ENCODE results near the gene MBP. TPM values are rescaled to one million over a fixed set of nuclear protein-coding genes. Genes with fewer than 3 reads are reported as not detected.
"Not testable (repeated sequence)": the region's sequence is repeated elsewhere in the genome, so short reads cannot be mapped to it uniquely, and the experiment has no call there.

Gene MBP
- total and polyA plus RNA-seq, 2 donors (not counting 3 experiments of a cell fraction or from before 2014, with no cell fraction given), result 1.7 to 2.3 TPM

DNA sequence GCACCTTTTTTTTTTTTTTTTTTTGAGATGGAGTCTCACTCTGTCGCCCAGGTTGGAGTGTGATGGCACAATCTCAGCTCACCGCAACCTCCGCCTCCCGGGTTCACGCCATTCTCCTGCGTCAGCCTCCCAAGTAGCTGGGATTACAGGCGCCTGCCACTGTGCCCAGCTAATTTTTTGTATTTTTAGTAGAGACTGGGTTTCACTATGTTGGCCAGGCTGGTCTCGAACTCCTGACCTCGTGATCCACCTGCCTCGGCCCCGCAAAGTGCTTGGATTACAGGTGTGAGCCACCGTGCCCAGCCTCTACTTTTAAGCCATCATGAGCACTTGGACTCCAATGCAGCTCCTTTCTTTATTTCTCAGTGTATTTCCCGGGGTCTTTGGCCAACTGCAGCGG, 111.1 kb downstream of the MBP start:
- H2AFZ ChIP-seq (ENCODE audit: low read depth, low read length); H3K27ac ChIP-seq (ENCODE audit: insufficient read depth, low read depth, low read length); H4K20me1 ChIP-seq (replicated peaks; ENCODE audit: control insufficient read depth, extremely low read depth, insufficient read depth, low read length); H3K9me3 ChIP-seq (replicated peaks; ENCODE audit: control insufficient read depth, insufficient read depth, low read length); dilution Hi-C loops (cut with MboI; ENCODE audit: extremely low pct_ligation_motif_present, low sequenced_read_pairs); intact Hi-C loops (cut with micrococcal nuclease); H3K79me2 ChIP-seq (ENCODE audit: control insufficient read depth, insufficient read depth, low read length); H3K4me1 ChIP-seq (ENCODE audit: control insufficient read depth, extremely low read depth, insufficient read depth, low read length); DNase-seq (ENCODE audit: low read depth, low spot score); H3K9me1 ChIP-seq (replicated peaks; ENCODE audit: control insufficient read depth, extremely low read depth, insufficient read depth, low read length); H3K27me3 ChIP-seq (ENCODE audit: control insufficient read depth in 2 of 2, insufficient read depth in 2 of 2, low read length in 2 of 2); BruUV-seq (replicated peaks); H3K4me3 ChIP-seq (replicated peaks in 1 of 3; ENCODE audit: insufficient read depth in 1 of 3, low read depth in 1 of 3, low read length in 3 of 3); FAIRE-seq; H3K9ac ChIP-seq (replicated peaks; ENCODE audit: extremely low read depth, insufficient read depth, low read length); H3K36me3 ChIP-seq (ENCODE audit: control insufficient read depth in 2 of 2, extremely low read depth in 1 of 2, insufficient read depth in 2 of 2, low read length in 2 of 2); H3K4me2 ChIP-seq (ENCODE audit: insufficient read depth, low read length); POLR2A ChIA-PET: not testable (repeated sequence)
- CTCF ChIA-PET, result interaction anchor here (1.2 kb wide), 1 partner anchor 190 kb away, joined by 3 read pairs; no protein-coding TSS in a partner anchor

DNA sequence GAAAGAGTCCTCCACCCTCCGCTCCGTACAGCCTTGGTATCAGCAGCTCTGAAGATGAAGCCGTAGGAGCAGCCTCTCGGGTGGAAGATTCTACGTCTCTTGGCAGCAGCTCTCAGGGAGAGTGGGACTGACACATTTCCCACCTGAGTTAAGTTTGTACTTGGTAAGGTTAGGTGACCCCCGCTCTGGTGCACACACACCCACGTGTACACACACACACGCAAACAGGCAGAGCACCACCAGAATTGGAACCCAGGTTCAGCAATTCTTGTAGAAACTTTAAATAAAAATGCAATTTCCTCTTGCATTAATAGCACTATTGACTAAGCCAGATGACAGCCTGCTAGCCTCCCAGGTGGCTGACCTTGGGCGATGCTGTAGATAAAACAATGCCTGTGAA, 111.5 kb downstream of the MBP start:
- POLR2A ChIA-PET, result no interaction called here
- CTCF ChIA-PET, result interaction anchor here (1.2 kb wide), 1 partner anchor 191 kb away, joined by 3 read pairs; no protein-coding TSS in a partner anchor

More for the DNA sequence above, 111.5 kb downstream of the MBP start:
- H3K9me3 ChIP-seq (replicated peaks; ENCODE audit: control insufficient read depth, insufficient read depth, low read length), result no peaks in the 10 kb centered on the region
- H3K4me3 ChIP-seq (replicated peaks in 1 of 3; ENCODE audit: insufficient read depth in 1 of 3, low read depth in 1 of 3, low read length in 3 of 3), result no peak overlapping the region
- no peak overlapping the region for H3K4me2 ChIP-seq (ENCODE audit: insufficient read depth, low read length)
- DNase-seq (ENCODE audit: low read depth, low spot score) (no peak), FAIRE-seq (no peak)
- BruUV-seq (replicated peaks), result no TSS peak
- H3K9ac ChIP-seq (replicated peaks; ENCODE audit: extremely low read depth, insufficient read depth, low read length), result no peak overlapping the region
- H3K79me2 ChIP-seq (ENCODE audit: control insufficient read depth, insufficient read depth, low read length), result no peaks in the 10 kb centered on the region
- no peaks in the 10 kb centered on the region for H3K27me3 ChIP-seq (ENCODE audit: control insufficient read depth in 2 of 2, insufficient read depth in 2 of 2, low read length in 2 of 2)
- no peaks in the 10 kb centered on the region for H4K20me1 ChIP-seq (replicated peaks; ENCODE audit: control insufficient read depth, extremely low read depth, insufficient read depth, low read length)
- no peaks in the 10 kb centered on the region for H3K4me1 ChIP-seq (ENCODE audit: control insufficient read depth, extremely low read depth, insufficient read depth, low read length)
- intact Hi-C loops (cut with micrococcal nuclease) (no loop called here), dilution Hi-C loops (cut with MboI; ENCODE audit: extremely low pct_ligation_motif_present, low sequenced_read_pairs) (no loop called here)
- H3K27ac ChIP-seq (ENCODE audit: insufficient read depth, low read depth, low read length), result no peak overlapping the region
- H3K36me3 ChIP-seq (ENCODE audit: control insufficient read depth in 2 of 2, extremely low read depth in 1 of 2, insufficient read depth in 2 of 2, low read length in 2 of 2), result no peaks in the 10 kb centered on the region
- H3K9me1 ChIP-seq (replicated peaks; ENCODE audit: control insufficient read depth, extremely low read depth, insufficient read depth, low read length), result no peaks in the 10 kb centered on the region
- no peak for TF ChIP-seq POLR2A (IDR thresholded peaks at IDR 0.05; ENCODE audit: low read depth, low read length)
- TF ChIP-seq, protein P1, sequence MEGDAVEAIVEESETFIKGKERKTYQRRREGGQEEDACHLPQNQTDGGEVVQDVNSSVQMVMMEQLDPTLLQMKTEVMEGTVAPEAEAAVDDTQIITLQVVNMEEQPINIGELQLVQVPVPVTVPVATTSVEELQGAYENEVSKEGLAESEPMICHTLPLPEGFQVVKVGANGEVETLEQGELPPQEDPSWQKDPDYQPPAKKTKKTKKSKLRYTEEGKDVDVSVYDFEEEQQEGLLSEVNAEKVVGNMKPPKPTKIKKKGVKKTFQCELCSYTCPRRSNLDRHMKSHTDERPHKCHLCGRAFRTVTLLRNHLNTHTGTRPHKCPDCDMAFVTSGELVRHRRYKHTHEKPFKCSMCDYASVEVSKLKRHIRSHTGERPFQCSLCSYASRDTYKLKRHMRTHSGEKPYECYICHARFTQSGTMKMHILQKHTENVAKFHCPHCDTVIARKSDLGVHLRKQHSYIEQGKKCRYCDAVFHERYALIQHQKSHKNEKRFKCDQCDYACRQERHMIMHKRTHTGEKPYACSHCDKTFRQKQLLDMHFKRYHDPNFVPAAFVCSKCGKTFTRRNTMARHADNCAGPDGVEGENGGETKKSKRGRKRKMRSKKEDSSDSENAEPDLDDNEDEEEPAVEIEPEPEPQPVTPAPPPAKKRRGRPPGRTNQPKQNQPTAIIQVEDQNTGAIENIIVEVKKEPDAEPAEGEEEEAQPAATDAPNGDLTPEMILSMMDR (IDR thresholded peaks at IDR 0.05; ENCODE audit: extremely low read depth in 1 of 2, insufficient read depth in 1 of 2, low read depth in 1 of 2, low read length in 2 of 2), result no peak
- no peak overlapping the region for H2AFZ ChIP-seq (ENCODE audit: low read depth, low read length)

All from endothelial cell of umbilical vein (primary cell).